SK-N-MC (cell line): ENCODE results near the gene FBXO36.

Experiments used
- EZH2 ChIP-seq: fragments of 200-600 bp; sonication (generic); IDR thresholded peaks from one replicate; pipeline ENCODE4 v1.6.1; 2017; ENCODE audit warnings: antibody characterized with exemption
- POLR2AphosphoS5 ChIP-seq: IDR thresholded peaks from 2 replicates; pipeline ENCODE4 v1.6.1; 2012; ENCODE audit warnings: mild to moderate bottlenecking, low read depth, low read length, borderline replicate concordance

GRCh38 chr2:229889023-229889422 lies 33.3 kb upstream of the FBXO36 start:
- TF ChIP-seq EZH2 (no peak), POLR2AphosphoS5 (no peak)
